HG03378 (cell line): ENCODE data around the gene PDSS2.
"Not testable (repeated sequence)": the region's sequence is repeated elsewhere in the genome, so short reads cannot be mapped to it uniquely, and the experiment has no call there.

Experiments used
- ATAC-seq: cut with Tn5 transposase; IDR thresholded peaks from one replicate; pipeline ENCODE4 v1.9.1; 2021; ENCODE audit warnings: mild to moderate bottlenecking, moderate library complexity; ENCODE audit not compliant: unreplicated experiment

Gene PDSS2

DNA sequence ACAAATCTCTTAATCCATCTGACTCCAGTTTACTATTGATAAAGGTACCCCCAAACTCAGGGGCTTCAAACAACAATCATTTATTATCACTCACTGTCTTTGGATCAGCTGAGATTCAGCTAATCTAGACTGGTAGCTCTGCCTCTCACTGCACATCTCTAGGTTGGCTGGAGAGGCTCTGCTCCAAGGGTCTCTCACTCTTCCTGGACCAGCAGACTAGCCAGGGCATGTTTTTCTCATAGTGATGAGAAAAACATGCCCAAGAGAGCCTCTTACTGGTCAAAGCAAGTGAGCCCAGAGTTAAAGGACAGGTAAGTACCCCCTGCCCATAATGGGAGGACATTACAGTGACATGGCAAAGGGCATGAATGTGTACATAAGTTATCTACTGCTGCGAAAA lies 228.9 kb downstream of the PDSS2 start:
- no peak for ATAC-seq

DNA sequence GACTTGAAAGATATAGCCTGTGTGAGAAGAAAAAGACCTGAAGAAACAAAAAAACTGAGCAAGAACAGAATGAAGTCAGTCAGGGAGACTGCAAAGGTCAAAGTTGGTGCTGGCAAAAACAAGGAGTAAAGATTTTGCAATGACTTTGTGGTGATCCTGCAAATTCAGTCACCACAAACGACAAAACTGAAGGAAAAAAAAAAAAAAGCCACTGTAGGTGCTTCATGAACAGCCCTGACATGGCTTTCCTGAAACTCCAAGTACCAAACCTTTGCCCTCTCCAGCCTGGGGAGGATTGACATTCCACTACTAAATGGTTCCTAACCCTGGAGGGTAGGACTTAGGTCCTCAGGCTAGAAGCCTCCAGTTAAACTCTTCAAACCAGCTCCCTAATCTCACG lies 229.3 kb downstream of the PDSS2 start:
- ATAC-seq, result no peak

DNA sequence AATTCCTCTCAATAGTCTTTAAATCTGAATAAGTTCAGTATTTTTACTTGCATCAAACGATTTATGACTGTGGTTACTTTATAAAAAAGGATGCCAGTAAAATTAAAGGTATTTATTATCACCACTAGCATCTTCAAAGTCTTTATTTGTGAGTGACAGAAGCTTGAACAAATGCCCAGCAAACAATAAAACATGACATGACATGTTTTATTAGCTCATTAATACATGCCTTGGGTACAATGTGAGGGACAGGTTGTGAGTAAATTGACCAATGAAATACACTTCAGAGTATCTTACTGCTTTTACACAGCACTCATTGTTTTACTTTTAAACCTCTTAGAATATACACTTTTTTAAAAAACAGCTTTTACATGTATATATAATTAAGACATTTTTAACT lies 230.6 kb downstream of the PDSS2 start:
- ATAC-seq, result no peak

DNA sequence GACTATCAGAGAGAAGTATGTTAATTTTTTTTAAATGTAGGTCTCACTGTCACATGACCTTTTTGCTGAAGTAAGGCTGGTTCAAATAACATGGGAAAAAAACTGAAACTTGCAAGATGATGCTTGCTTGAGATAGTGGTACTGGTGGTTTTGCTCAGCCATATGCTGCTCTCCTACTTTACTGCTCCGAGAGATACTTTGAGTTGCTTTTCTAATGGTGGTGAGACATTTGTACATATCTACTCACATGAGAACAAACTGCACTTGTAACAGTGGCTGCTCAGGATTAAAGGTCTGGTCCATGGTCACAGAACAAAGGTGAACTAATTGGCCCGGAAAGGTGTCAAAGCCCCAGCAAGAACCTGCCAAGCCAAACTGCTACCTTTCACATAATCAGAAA lies 237.8 kb downstream of the PDSS2 start:
- ATAC-seq, result no peak

DNA sequence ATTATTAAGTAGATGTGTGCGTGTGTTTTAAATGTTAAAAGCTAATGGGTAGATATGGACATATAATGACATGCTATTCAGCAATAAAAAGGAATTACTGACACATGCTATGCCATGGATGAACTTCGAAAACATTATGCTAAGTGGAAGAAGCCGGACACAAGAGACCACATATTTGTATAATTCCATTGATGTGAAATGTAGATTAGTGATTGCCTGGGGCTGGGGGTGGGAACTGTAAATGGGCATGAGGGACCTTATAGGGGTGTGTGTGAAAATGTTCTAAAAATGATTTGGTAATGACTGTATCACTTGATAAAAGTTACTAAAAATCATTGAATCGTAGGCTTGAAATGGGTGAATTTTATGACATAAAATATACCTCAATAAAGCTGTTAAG lies 239.5 kb downstream of the PDSS2 start:
- no peak for ATAC-seq

DNA sequence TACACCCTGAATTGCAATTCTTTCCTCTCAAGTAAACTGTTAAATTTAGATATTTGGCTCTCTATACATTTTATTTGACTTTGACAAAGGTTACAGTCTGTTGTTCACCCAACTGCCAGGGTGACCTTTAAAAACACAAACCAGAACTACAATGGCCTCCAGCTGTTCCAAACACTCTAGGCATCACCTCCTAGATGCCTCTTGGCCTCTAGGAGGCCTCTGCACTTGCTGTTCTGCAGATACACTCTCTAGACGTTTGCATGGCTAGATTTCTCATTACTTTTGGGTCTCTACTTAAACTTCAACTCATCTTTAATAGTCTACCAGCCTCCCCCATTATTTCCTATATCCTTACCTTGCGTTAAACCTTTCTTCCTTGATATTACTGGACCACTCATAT lies 241.2 kb downstream of the PDSS2 start:
- ATAC-seq, result no peak

DNA sequence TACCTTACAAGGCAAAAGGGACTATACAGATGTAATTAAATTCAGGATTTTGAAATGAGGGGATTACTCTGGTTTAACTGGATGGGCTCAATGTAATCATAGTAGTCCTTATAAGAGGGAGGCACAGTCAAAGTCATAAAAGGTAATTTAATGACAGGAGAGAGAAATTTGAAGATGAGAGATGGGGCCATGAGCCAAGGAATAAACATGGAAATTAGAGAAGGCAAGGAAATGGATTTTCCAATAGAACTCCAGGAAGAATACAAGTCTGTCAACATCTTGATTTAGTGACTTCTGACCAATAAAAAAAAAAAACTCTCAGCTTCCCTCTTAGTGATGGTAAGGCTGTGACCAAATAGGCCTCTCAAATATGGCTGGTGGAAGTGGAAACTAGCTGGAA lies 242.1 kb downstream of the PDSS2 start:
- no peak for ATAC-seq

DNA sequence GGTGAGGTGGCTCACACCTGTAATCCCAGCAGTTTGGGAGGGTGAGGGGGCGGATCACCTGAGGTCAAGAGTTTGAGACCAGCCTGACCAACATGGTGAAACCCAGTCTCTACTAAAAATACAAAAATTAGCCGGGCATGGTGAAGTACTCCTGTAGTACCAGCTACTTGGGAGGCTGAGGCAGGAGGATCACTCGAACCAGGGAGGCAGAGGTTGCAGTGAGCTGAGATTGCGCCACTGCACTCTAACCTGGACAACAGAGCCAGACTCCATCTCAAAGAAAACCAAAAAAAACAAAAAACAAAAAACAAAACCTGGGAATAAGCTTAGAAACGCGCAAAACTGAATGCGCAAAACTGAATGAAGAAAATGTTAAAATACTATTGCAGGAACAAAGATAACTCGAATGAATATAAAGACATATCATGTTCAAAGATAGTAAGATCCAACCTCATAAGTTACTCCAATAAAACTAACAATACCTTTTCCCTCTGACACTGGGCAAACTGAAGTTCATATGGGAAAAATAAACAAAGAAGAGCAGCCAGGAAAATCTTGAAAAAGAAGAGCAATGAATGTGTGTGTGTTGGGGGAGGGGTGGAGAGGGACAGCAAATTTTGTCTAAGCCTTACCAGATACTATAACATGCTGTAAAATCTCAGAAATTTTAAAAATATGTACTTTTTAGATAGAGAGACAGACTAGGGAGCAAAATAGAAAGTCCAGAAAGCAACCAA lies 243.0 kb downstream of the PDSS2 start:
- no peak for ATAC-seq

DNA sequence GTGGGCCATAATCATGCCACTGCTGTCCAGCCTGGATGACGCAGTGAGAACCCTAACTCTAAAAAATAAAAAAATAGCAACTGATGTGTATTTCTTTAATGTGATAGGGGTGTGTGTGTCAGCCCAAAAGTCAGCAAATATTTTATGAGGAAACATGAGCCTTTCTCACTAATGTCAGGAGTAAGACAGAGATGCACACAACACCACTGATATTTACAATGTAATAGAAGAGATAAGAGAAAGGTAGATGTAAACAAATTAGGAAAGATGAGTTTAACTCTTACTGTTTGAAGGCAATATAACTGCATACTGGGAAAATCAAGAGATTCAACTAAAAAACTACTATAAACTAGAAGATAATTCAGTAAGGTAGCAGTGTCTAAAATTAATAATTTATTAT lies 244.0 kb downstream of the PDSS2 start:
- ATAC-seq, result no peak

DNA sequence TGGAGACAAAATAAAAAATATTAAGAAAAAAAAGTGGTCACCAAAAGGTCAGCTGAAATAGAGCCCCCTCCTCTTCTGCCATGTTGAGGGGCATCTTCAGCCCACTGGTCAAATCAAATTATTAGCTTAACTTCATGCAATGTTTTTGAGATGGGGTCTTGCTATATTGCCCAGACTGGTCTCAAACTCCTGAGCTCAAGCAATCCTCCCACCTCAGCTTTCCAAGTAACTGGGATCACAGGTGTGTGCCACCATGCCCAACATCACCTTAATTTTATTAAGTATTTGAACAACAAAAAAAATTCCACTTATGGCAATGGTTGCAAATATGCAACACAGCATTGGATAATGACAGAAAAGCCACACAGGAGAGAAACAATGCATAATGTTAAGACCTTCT lies 244.7 kb downstream of the PDSS2 start:
- ATAC-seq, result no peak

DNA sequence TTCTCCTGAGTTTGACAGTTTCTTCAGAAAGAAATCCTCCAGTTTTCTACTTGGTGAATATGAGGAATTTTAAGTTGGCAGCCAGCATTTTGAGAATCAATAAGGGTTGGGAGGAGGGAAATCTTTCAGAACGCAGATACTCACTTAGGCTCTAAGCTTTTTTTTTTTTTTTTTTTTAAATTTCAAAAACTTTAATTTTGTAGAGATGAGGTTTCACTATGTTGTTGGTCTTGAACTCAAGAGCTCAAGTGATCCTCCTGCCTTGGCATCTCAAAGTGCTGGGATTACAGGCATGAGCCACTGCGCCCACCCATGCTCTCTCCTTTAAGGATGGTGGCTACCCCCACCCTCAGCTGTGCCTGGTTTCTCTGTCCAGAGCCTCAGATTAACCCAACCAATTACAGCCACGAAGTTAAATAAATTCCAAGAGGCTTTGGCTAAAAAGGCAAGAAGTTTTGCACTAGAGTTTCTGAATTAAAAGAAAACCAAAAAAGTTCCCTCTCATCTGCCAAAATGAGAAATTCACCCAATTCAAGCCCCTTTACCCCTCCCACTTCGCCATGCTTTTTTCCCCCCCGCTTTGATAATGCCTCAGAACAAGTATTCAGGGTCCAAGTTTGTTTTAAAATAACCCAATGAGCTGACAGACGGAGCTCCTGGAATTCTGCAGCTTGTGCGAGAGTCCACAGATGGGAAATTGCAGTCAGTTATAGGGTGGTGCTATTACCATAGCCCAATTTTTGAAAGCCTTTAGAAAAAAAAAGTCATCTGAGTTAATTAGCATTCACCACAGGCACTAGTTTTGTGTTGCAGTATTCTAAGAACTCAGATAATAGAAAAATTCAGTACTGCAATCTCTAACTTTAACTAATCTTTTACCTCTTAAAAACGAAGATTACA lies 249.7 kb downstream of the PDSS2 start:
- no peak for ATAC-seq

DNA sequence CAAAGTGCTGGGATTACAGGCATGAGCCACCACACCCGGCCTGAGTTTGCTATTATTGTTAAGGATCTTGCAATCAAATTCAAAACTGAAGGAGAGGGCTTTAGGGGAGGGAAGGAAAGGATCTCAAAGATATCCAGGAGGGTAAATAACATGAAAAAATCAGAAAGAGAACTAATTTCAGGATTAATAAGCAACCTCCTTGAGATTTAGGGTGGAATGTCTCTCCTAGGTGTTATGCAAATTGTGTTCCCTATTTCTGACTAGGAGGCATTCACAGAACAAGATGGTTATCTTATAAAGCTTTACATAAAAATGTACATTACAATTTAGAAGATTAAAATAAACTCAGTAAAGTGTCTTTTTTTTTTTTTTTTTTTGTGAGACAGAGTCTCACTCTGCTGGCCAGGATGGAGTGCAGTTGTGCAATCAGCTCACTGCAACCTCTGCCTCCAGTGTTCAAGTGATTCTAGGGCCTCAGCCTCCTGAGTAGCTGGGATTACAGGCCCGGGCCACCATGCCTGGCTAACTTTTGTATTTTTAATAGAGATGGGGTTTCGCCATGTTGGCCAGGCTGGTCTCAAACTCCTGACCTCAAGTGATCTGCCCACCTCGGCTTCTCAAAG lies 252.0 kb downstream of the PDSS2 start:
- ATAC-seq, result no peak

DNA sequence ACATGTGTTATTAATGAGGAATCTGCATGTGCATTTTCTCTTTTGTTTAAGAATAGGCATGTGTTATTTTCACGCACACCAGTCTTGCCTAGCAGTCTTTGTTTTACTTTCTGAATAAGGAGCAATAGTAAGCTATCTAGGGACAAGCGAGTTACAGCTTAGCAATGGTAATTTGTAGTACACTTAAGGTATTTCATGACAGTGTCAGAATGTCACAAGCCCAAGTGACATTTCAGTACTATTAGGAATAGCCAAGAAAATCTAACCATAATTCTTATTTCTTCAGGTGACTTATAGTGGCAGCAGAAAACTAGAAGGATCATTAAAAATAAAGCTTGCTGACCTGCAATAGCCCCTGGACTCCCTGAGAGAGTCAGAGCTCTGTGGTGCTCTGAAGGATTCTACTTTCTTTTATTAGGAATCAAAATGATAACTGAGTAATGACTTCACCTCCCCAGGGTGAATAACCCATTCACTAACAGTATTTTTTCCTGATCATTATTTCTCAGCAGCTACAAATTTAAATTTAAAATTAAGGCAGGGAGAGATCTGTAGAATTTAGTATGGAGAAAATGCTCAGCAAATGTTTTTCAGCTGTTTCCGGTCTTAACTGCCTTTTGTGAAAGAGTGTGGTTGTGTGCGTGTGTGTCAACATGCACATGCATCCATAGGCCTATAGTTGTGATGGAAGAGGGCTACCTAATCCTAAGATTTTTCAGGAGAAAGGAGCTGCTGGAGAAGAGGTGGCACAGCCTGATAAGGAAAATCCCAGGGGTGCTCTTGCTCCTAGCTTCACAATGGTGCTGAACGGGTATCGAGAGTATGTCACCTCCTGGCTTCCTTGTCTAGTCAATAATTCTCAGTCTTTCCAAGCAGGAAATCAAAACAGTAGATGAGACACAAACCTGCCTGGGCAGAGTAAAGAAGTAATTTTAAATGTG lies 254.0 kb downstream of the PDSS2 start:
- no peak for ATAC-seq

DNA sequence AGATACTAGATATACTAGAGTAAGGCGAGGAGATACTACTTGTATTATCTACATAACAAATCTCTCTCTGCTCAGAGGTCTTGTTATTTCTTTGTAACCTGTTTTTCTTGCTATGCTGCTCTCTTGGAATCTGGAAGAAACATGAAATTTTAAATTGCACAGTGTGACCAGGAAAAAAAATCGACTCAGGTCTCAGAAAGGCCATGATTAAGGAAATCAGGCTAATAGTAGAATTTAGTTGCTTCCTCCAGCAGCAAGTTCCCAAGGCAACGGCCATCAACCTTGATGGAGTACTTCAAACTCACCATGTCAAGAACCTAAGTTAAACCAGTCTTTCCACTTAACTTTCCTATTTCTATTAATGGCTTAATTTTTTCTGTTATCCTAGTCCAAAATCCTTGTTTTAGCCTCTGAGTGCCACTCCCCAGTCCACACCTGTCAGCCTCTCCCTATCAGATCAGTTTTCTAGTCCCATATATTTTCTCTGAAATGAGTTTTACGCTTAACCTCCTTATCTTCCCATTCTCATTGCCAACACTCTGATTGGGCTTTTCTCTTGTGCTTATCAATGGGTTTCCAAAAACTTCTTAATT lies 256.4 kb downstream of the PDSS2 start:
- ATAC-seq, result no peak

DNA sequence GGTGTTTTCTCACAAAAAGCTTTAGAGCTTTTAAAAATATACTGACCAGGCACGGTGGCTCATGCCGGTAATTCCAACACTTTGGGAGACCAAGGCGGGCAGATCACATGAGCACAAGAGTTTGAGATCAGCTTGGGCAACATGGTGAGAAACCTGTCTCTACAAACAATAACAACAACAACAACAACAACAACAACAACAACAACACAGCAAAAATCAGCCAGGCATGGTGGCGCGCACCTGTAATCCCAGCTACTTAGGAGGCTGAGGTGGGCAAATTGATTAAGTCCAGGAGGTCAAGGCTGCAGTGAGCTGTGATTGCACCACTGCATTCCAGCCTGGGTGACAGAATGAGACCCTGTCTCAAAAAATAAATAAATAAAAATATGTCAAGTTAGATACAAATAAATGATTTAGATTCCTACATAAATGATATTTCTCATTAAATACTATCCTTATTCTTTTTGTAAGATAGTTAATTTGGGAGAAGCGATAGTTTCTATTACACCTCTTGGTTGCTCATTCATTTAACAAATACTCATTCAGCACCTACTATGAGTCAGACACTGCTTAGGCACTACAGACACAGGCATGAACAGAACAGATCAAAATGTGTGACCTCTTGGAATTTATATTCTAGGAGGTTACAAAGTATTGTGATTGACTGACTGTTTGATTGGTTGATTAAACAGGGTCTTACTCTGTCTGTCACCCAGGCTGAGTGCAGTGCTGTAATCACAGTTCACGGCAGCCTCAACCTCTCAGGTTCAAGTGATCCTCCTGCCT lies 260.5 kb downstream of the PDSS2 start:
- ATAC-seq, result no peak

DNA sequence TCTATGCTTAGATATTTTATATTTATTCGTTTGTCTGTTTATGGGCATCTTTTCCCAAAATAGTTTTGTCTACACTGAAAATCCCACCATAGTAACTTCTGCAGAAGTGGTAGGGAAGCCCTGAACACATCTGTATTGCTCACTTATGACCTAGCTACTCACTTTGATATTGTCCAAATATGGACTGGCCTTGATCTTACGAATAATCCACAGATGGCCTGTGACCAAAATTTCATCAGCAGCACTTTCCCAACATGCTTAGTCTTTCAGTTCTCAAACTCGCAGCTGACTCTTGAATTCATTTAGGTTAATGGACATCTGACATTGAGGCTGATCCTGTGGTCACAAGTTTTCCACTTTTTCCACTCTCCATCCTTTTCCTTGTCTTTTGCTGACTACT lies 263.2 kb downstream of the PDSS2 start:
- ATAC-seq, result no peak

DNA sequence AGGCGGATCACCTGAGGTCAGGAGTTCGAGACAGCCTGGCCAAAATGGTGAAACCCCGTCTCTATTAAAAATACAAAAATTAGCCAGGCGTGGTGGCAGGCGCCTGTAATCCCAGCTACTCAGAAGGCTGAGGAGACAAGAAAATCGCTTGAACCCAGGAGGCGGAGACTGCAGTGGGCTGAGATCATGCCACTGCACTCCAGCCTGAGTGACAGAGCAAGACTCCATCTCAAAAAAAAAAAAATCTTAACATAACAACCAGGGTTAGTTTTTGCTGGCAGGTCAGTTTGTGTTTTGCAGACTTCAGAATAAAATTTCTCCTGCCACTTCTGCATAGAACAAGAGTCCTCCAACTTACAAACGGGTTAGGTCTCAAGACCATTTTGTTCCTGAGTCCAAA lies 264.6 kb downstream of the PDSS2 start:
- ATAC-seq, result not testable (repeated sequence)

DNA sequence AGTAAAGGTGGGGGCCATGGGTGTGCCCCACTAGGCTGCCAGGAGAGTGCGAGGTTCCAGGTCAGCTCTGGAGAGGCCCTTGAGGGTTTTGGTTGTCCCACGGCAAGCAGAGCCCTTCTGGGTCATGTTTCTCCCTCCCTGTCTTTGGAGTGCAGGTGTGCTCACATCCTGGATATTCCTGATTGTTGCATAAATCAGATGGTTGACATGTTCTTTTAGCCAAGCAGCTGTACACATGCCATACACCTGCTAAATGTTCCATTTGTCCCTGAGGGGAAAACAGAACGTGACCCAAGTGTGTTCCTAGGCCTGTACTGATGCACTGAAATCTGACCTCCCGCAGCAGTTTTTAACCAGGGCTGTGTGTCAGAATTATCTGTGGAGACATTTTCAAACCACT lies 266.5 kb downstream of the PDSS2 start:
- no peak for ATAC-seq

DNA sequence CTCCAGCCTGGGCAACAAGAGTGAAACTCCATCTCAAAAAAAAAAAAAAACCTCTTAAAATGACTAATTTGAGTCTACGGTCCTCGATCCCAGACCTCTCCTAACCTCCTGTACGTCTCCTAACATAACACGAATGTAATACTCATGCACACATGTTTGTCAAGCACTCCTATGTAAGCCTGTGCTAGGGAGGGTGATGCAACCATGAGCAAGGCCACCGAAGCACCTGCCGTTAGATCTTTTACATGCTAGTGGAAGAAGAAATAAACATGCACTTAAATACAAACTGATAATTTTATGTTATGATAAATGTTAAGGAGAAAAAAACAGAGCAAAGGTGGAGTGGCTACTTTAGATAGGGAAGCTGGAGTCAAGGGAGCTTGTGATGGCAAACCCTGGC lies 271.7 kb downstream of the PDSS2 start:
- no peak for ATAC-seq

DNA sequence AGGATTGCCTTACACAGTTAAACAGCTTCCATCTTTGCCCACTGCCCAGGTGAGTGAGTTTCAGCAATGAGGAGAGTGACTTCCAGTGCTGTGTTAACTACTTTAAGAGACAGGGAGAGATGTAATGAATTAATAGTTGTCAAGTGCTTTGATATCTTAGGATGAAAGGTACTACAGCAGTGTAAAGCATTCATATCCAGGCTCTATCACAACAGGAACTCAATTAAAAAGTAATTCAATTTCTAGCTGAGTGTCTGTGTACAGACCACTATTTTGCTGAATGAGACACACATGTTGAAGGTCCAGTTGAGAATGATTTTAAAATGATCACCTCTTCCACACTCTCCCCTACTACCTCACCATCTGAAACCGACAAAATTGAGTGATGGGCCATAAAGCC lies 273.3 kb downstream of the PDSS2 start:
- no peak for ATAC-seq
